NOMO-1 treated with DMSO at 0.1 percent for 48 hours (cell line): ENCODE data around the gene TMEM91.

Experiments
- DNase-seq: peaks from one replicate; lab custom pipeline; 2025; ENCODE audit not compliant: unreplicated experiment; lab: John Stamatoyannopoulos, UW

The TMEM91 gene

DNA sequence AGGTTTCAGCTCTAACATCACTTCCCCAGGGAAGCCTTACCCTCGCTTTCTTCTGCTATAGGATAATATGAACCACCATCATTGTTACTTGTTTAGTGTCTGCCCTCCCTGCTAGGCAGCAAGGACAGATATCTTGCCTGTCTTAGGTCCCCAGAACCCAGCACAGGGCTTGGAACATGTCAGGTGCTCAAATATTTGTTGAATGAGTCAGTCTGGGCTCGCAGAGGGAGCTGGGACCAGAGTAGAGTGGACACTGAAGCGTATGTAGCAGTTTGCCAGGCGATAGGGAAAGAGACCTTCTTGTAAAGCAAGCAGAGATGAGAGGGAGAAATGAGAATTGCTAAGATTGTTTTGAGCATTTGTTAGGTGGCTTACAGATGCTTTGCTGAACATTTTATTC lies 33.0 kb downstream of the TMEM91 start:
- no peak for DNase-seq

- no peak for DNase-seq
These were observed 34.2 kb downstream of the TMEM91 start for GRCh38 chr19:41410336-41411054.

DNA sequence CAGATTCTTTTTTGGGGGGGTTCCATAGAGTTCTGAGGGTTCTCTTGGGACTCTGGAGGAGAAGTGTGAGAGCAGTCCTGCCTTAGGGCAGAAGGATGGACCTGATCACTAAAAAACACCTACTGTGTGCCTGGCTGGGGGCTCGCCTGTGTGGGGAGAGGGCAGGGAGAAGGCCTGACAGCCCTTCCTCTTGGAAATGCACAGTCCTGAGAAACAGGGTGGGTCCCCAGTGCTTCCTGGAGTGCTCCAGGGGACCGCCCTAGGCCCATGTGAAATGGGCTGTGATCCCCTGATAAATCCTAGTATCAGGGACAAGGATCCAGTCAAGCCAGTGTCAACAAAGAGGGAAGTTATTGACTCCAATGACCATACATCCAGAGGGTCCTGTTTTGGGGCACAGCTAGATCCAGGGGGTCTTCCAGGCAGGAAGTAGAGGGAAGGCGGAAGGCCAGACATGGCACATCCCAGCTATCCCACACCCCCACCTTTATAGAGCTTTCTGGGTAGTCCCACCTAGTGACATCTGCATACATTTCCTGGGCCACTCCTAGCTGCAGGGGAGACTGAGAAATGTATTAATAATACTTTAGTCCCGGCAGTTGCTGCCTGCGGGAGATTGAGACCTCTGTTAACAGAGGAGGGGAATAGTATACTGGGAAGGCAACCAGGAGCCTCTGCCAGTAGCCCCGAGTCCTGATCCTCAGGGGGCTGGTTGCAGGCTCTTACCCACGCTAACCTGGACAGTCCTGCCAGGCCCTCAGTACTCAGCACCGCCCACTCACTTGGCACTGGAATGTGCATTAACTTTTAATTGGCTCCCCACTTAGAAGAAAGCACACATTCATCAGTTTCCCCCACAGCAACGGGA lies 35.0 kb downstream of the TMEM91 start:
- no peak for DNase-seq

DNA sequence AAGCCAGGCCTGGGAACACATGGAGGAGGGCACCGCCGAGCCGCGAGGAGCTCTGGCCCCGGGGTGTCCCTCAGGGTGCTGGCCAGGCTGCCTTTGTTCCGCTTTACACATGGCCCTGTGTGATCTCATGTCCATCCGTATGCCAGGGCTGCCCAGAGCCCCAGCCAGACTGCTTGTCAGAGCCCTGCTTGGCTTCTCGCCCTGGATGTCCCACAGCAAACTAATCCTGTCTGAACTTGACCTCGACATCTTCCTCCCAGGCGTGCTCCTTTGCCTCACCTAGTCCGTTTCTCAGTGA lies 35.6 kb downstream of the TMEM91 start:
- DNase-seq = no peak

DNA sequence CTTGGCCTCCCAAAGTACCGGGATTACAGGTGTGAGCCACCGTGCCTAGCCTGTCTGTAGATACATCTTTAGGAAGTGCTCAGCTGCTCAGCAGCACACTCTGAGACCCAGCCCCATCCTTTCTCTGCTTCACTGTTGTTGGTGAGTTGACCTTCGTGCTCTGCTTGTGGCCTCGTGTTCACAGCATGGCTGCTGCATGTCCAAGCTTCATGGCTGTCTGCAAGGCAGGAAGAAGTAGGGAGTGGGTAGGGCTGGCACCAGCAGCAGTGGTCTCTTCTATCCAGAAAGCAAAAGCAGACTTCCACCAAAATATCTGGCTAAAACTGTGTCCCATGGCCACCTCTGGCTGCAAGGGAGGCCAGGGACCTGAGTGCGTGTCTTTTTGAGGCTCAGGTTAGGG lies 36.6 kb downstream of the TMEM91 start:
- DNase-seq = no peak

GRCh38 chr19:41413947-41414346 lies 37.6 kb downstream of the TMEM91 start:
- no peak for DNase-seq

DNA sequence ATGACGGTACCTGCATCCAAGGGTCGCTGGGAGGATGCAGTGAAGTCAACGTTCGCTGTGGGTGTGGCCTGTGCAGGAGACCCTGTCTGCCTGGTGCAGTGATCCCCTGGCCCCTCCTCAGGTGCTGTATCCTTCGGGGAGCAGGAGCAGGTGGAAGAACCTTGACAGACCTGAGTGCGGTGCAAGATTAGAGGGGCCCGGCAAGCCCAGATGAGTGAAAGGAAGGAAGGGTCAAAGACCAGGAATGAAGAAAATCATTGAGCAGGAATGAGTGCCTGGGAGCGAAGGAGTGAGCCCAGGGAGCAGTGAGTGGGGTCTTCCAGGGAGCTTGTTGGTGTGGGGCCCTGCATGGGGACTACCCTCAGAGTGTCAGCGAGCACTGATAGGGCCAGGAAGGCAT lies 38.1 kb downstream of the TMEM91 start:
- no peak for DNase-seq

DNA sequence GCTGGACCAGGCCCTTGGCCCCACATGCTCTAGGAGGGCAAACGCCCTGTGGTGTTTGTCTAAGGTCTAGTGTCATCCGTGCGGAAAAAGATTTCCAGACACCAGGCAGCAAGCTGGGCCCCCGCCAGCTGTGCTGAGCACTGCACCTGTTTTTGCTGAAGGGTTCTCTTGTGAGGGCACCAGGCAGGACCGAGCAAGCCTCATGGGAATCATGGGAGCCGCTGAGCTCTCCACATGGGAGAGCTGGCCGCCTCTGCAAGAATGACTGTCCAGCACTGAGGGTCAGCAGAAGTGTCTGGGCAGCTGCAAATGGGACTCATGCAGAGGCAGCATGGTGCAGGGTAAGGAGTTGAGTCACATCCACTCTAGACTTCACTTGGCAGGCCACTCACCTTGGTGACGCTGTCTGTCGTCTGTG lies 38.8 kb downstream of the TMEM91 start:
- DNase-seq = no peak

GRCh38 chr19:41416194-41416674 lies 39.9 kb downstream of the TMEM91 start:
- peak; percentile 27 for DNase-seq

- DNase-seq = peak; percentile 83
These were observed 44.0 kb downstream of the TMEM91 start for GRCh38 chr19:41420101-41420880.

DNA sequence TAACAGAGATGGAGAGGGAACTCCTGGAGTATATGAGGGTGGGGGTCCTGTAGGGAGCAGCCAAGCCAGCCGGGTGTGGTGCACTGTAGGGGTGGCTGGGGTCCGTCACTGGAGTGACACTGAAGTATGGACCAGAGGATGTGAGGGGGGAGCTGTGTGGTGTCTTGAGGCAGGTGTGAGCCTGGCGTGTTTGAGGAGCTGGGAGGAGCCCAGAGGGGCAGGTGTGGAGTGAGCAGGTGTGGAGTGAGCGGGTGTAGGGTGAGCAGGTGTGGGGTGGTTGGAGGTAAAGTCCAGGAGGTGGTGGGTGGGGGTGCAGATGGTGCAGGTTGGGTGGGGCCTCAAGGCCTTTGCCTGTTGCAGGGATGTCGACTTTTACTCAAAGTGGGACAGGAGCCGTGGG lies 45.0 kb downstream of the TMEM91 start:
- no peak for DNase-seq

DNA sequence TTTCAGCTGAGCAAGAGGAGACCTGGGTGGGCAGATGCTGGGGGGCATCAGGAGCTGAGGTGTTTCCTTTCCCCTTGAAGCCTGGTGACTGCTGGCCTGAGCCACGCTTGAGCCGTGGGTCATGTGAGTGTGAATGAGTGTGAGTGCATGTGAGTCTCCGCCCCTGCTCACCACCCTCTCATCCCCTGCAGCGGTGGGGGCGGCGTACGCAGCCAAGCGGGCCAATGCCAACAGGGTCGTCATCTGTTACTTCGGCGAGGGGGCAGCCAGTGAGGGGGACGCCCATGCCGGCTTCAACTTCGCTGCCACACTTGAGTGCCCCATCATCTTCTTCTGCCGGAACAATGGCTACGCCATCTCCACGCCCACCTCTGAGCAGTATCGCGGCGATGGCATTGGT lies 45.6 kb downstream of the TMEM91 start:
- no peak for DNase-seq

- DNase-seq = no peak
These were observed 46.1 kb downstream of the TMEM91 start for GRCh38 chr19:41422456-41422855.

GRCh38 chr19:41422955-41423354 lies 46.6 kb downstream of the TMEM91 start:
- no peak for DNase-seq

DNA sequence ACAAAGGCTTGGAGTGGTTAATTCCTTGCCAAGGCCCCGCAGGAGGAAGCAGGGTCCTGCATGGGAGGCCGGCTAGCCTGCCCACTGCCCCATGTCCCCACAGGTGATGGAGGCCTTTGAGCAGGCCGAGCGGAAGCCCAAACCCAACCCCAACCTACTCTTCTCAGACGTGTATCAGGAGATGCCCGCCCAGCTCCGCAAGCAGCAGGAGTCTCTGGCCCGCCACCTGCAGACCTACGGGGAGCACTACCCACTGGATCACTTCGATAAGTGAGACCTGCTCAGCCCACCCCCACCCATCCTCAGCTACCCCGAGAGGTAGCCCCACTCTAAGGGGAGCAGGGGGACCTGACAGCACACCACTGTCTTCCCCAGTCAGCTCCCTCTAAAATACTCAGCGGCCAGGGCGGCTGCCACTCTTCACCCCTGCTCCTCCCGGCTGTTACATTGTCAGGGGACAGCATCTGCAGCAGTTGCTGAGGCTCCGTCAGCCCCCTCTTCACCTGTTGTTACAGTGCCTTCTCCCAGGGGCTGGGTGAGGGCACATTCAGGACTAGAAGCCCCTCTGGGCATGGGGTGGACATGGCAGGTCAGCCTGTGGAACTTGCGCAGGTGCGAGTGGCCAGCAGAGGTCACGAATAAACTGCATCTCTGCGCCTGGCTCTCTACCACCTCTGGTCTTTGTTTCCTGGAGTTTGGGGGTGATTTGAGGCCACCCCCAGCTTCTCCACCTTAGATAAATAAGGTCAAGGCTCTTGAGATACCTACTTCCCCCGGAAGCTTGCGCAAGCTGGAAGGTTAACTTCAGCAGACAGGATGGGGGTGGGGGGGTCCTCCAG lies 48.2 kb downstream of the TMEM91 start:
- DNase-seq = peak; percentile 65

DNA sequence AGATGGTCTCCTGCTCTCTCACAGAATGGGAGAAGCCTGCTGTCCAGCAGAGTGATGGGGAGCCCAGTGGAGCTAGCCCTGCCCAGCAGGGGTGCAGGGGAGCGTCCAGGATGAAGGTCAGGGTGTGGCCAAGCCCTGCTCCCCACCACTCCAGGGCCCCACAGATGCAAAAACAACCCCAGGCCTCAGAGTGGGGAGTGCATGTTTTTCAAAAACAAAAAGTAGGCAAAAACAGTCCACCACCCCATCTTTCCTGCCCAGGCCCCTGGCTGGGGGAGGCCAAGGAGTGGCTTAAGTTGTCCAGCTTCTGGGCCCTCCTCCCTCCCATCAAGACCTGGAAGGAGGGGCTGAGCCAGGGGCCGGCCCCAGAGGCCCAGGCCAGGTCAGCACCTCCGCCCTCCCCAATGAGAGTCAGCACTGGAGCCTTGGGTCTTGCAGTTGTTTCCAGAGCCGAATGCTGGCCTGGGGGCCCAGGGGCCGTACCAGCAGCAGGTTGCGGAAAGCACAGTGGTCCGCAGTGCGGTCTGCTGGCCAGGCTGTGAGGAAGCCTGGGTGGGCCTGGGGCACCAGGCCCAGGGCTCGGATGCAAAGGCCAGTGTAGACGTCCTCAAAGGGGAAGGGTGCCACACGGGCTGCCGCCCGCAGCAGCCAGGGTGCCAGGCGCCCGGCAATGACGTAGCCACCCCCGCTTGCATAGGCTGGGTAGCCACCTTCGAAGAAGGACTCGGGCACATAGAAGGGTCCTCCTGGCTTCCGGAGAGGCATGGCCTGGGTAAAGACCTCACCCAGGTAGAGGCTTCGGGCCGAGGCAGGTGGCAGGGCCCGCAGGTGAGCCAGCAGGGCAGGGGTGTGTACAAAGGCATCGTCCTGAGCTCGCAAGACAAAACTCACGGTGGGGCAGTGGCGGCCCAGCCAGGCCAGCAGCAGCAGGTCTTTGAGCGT lies 49.1 kb downstream of the TMEM91 start:
- DNase-seq = no peak

- no peak for DNase-seq
These were observed 49.9 kb downstream of the TMEM91 start for GRCh38 chr19:41426116-41426841.

DNA sequence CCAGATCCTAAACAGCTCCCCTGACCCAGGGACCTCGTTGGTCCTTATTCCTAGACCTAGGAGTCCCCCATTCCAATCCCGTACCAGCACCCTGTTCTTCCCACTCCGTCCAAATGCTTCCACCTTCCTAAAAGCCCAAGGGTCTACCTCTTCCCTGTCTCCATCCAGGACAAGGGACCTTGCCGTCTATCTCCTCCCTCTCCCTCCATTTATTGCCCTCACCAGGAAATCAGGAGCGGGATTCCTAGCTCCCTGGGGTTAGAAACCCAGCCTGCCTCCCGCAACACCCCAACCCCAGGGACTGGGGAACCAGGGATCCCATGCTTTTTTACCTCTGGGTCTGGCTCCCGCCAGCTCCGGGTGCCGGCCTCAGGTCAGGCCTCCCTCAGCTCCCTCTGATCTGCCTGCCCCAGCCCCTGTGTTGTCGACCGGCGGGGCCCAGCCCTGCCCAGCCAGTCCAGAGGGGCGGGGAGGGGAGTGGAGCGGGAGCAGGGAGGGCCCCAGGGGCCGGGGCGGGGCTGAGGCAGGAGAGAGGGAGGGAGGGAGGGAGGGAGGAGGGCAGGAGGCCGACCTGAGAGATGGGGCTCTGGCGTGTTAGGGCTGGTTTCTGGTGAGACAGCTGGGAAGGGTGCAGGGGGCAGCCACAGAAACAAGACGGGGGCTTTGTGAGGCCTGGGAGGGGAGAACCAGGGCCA lies 50.8 kb downstream of the TMEM91 start, which contains the start of gene B3GNT8:
B3GNT8 (minus strand) TSS at position 423 of the 695 bp plus-strand sequence. CDS start 596 bp downstream, outside the sequence.
- peak; percentile 84 for DNase-seq
